HFFc6 (cell line): ENCODE measurements around the gene MKLN1. TPM values are rescaled to one million over a fixed set of nuclear protein-coding genes. Genes with fewer than 3 reads are reported as not detected.

ENCODE experiments used
- DNase-seq: peaks from one replicate; pipeline ENCODE4 v3.0.0-alpha.2; 2018
- H3K27ac Mint-ChIP-seq: 2 replicates; pipeline ENCODE4 v1.8.0; 2020; ENCODE audit warnings: mild to moderate bottlenecking, mixed read lengths
- H3K27me3 Mint-ChIP-seq: 2 replicates; pipeline ENCODE4 v1.8.0; 2021; ENCODE audit warnings: mild to moderate bottlenecking, moderate library complexity, mixed read lengths; ENCODE audit not compliant: insufficient read depth
- H3K36me3 Mint-ChIP-seq: 2 replicates; pipeline ENCODE4 v1.8.0; 2021; ENCODE audit warnings: low read depth, mixed read lengths
- H3K4me1 Mint-ChIP-seq: 2 replicates; pipeline ENCODE4 v1.8.0; 2020; ENCODE audit warnings: low read depth, mixed read lengths
- H3K4me3 Mint-ChIP-seq: 2 replicates; pipeline ENCODE4 v1.8.0; 2020; ENCODE audit warnings: mild to moderate bottlenecking, moderate library complexity, mixed read lengths
- H3K9me3 Mint-ChIP-seq: 2 replicates; pipeline ENCODE4 v1.8.0; 2020; ENCODE audit warnings: mild to moderate bottlenecking, mixed read lengths
- total RNA-seq, 6 experiments: library from RNA; stranded (reverse); fragmentation: NEBNext Ultra II Directional; extraction: Animal tissue kit (Norgen Biotek cat#: 25700); gene quantifications; 2 replicates in 1 of 6; 3 replicates in 5 of 6; pipeline ENCODE4 v1.2.3, GENCODE V29; 2021
- TF ChIP-seq, protein P1 (sequence below): fragments of 200-600 bp; sonication (generic); IDR thresholded peaks from 2 replicates; pipeline ENCODE4 v1.5.0; 2021; ENCODE audit warnings: antibody characterized with exemption, mild to moderate bottlenecking

The MKLN1 gene
- total RNA-seq, 6 experiments from 2014 or later, result 31.9 to 44.7 (median 38.6) TPM

GRCh38 chr7:131341690-131342089 is 14.0 kb downstream of the MKLN1 start:
- peaks cover 1% of the 10 kb centered on the region for H3K4me1 Mint-ChIP-seq
- H3K9me3 Mint-ChIP-seq, result peaks cover 24% of the 10 kb centered on the region
- TF ChIP-seq, protein P1, sequence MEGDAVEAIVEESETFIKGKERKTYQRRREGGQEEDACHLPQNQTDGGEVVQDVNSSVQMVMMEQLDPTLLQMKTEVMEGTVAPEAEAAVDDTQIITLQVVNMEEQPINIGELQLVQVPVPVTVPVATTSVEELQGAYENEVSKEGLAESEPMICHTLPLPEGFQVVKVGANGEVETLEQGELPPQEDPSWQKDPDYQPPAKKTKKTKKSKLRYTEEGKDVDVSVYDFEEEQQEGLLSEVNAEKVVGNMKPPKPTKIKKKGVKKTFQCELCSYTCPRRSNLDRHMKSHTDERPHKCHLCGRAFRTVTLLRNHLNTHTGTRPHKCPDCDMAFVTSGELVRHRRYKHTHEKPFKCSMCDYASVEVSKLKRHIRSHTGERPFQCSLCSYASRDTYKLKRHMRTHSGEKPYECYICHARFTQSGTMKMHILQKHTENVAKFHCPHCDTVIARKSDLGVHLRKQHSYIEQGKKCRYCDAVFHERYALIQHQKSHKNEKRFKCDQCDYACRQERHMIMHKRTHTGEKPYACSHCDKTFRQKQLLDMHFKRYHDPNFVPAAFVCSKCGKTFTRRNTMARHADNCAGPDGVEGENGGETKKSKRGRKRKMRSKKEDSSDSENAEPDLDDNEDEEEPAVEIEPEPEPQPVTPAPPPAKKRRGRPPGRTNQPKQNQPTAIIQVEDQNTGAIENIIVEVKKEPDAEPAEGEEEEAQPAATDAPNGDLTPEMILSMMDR, result no peak
- peaks cover 39% of the 10 kb centered on the region for H3K36me3 Mint-ChIP-seq
- DNase-seq, result no peak
- no peak overlapping the region for H3K4me3 Mint-ChIP-seq
- H3K27ac Mint-ChIP-seq, result no peak overlapping the region
- no peaks in the 10 kb centered on the region; the same call in 1 of the 2 replicates for H3K27me3 Mint-ChIP-seq

- Mint-ChIP-seq H3K36me3 (peaks cover 30% of the 10 kb centered on the region), H3K4me1 (peaks cover 14% of the 10 kb centered on the region), H3K27ac (no peak overlapping the region), H3K9me3 (peaks cover 14% of the 10 kb centered on the region), H3K4me3 (no peak overlapping the region), H3K27me3 (no peaks in the 10 kb centered on the region; the same call in 1 of the 2 replicates)
- TF ChIP-seq, protein P1, result no peak
- no peak for DNase-seq
Observed at GRCh38 chr7:131342864-131343442, 15.3 kb downstream of the MKLN1 start.

GRCh38 chr7:131346885-131347592 is 19.4 kb downstream of the MKLN1 start:
- H3K27me3 Mint-ChIP-seq, result no peaks in the 10 kb centered on the region
- no peak for DNase-seq
- TF ChIP-seq, protein P1, result no peak
- peaks cover 6% of the 10 kb centered on the region for H3K36me3 Mint-ChIP-seq
- peak overlapping the region; percentile 1; the same call in 1 of the 2 replicates for H3K27ac Mint-ChIP-seq
- H3K4me3 Mint-ChIP-seq, result no peak overlapping the region
- H3K9me3 Mint-ChIP-seq, result no peaks in the 10 kb centered on the region
- peaks cover 16% of the 10 kb centered on the region for H3K4me1 Mint-ChIP-seq

DNA sequence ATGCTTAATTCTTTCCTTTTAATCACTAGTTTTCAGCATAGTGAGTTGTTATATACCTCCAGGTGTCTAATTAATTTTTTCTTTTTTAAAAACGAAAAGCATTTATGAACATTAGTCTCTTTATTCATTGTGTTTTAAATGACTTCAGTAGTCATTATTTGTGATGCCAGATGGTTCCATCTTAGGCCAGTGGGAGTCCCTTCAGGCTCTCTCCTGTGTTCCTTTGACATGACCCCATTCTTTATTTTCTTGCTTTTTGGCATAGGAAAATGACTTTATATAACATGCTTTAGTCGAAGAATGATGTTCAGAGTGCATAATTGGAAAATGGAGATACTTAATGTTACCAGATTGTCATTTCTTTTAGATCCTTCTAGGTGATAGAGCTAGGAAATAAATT is 24.4 kb downstream of the MKLN1 start:
- TF ChIP-seq, protein P1, result no peak

GRCh38 chr7:131354390-131354789 is 26.7 kb downstream of the MKLN1 start:
- H3K4me1 Mint-ChIP-seq, result peaks cover 55% of the 10 kb centered on the region
- TF ChIP-seq, protein P1, result no peak
- H3K36me3 Mint-ChIP-seq, result peaks cover 18% of the 10 kb centered on the region
- H3K27ac Mint-ChIP-seq, result peak overlapping the region; percentile 23; the same call in 1 of the 2 replicates
- no peak overlapping the region for H3K4me3 Mint-ChIP-seq
- H3K9me3 Mint-ChIP-seq, result no peaks in the 10 kb centered on the region
- no peak for DNase-seq
- H3K27me3 Mint-ChIP-seq, result no peaks in the 10 kb centered on the region; the same call in 1 of the 2 replicates

More for the DNA sequence above, 24.4 kb downstream of the MKLN1 start:
- H3K36me3 Mint-ChIP-seq, result peaks cover 18% of the 10 kb centered on the region
- H3K9me3 Mint-ChIP-seq, result no peaks in the 10 kb centered on the region
- no peak overlapping the region for H3K4me3 Mint-ChIP-seq
- no peaks in the 10 kb centered on the region; the same call in 1 of the 2 replicates for H3K27me3 Mint-ChIP-seq
- peaks cover 43% of the 10 kb centered on the region for H3K4me1 Mint-ChIP-seq
- DNase-seq, result no peak
- H3K27ac Mint-ChIP-seq, result no peak overlapping the region
